SJCRH30 (cell line): Measurements from ENCODE around the gene LAMB3. TPM values are rescaled to one million over a fixed set of nuclear protein-coding genes. Genes with fewer than 3 reads are reported as not detected.

Source experiments
- DNase-seq, 2 experiments: peaks; one replicate each; pipeline ENCODE4 v3.0.0-alpha.2; 2015 to 2020
- H3K27ac ChIP-seq: fragments of 250-450 bp; sonication (Bioruptor Pico); 2 replicates; pipeline ENCODE4 v1.5.1; 2020; ENCODE audit warnings: mild to moderate bottlenecking, moderate library complexity
- H3K27me3 ChIP-seq: fragments of 250-450 bp; sonication (Bioruptor Pico); 2 replicates; pipeline ENCODE4 v1.5.1; 2020; ENCODE audit warnings: mild to moderate bottlenecking, moderate library complexity
- H3K36me3 ChIP-seq: fragments of 250-450 bp; sonication (Bioruptor Pico); 2 replicates; pipeline ENCODE4 v1.5.1; 2020; ENCODE audit warnings: mild to moderate bottlenecking, moderate library complexity
- H3K4me1 ChIP-seq: fragments of 250-450 bp; sonication (Bioruptor Pico); 2 replicates; pipeline ENCODE4 v1.5.1; 2020; ENCODE audit warnings: mild to moderate bottlenecking, moderate library complexity
- H3K4me3 ChIP-seq: fragments of 250-450 bp; sonication (Bioruptor Pico); 2 replicates; pipeline ENCODE4 v1.5.1; 2020; ENCODE audit warnings: mild to moderate bottlenecking, moderate library complexity
- H3K9me3 ChIP-seq: fragments of 250-450 bp; sonication (Bioruptor Pico); replicated peaks from 2 replicates; pipeline ENCODE4 v1.5.1; 2020; ENCODE audit warnings: mild to moderate bottlenecking, moderate library complexity
- total RNA-seq: library from RNA; depleted of rRNA; stranded (reverse); fragments of >200 nt; shearing (Covaris generic); gene quantifications from 2 replicates; pipeline ENCODE4 v1.2.3, GENCODE V29; 2014

Gene LAMB3
- total RNA-seq, 1 experiment from 2014 or later: 9.1 TPM

DNA sequence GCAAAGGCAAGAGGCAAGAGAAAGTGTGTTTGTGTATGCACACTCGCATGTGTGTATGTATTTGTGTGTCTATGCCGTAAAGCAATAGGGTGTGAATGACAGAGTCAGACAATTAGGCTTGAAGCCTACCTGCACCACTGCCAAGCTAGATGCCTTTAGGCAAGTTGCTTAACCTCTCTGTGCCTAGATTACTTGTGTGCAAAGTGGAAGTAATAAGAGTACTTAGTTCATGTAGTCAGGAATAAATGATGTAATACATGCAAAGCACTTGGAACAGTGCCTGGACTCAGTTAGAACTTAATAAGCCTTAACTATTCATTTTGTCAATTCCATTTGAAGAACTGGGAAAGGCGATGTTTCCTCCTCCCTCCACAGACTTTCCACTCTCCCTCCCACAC is 31.7 kb downstream of the LAMB3 start:
- Histone ChIP-seq H3K27ac (no peak overlapping the region), H3K9me3 (no peaks in the 10 kb centered on the region), H3K27me3 (no peaks in the 10 kb centered on the region), H3K4me3 (no peak overlapping the region), H3K36me3 (peaks cover 24% of the 10 kb centered on the region), H3K4me1 (peaks cover 13% of the 10 kb centered on the region)
- no peak for DNase-seq

DNA sequence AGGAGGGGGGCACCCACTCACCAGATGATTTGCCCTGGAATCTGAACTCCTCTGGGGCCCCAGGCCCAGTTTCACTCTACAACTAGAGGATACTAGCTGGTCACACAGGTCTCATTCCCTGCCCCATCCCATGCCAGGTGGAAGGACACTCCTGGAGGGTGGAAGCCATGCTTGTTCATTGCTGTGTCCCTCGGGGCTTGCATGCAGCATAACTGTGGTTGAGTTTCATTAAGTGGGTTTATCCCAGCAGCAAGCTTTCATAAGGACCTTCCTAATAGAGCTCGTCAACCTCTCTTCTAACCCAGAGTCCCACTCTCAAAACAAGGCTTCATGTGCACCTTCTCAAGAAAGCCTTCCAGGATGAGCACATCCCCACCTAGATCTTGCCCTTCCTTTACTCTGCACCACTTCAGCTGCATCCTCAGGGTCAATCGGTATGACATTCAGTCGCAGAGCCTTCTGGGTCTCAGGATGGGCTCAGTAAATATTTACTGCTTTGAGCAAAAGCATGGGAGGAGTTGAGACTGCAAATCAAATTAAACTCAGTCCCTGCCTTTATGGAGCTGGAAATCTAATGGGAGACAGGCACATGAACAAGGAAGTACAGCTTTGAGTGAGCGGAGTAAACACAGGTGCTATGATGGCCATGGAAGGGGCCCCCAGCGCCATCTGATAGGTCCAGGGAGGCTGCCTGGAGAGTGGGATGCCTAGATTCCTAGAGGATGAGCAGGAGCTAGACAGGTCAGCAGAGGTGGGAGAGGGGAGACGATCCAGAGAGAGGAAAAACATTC is 32.3 kb downstream of the LAMB3 start:
- DNase-seq: no peak
- no peaks in the 10 kb centered on the region for H3K27me3 ChIP-seq

DNA sequence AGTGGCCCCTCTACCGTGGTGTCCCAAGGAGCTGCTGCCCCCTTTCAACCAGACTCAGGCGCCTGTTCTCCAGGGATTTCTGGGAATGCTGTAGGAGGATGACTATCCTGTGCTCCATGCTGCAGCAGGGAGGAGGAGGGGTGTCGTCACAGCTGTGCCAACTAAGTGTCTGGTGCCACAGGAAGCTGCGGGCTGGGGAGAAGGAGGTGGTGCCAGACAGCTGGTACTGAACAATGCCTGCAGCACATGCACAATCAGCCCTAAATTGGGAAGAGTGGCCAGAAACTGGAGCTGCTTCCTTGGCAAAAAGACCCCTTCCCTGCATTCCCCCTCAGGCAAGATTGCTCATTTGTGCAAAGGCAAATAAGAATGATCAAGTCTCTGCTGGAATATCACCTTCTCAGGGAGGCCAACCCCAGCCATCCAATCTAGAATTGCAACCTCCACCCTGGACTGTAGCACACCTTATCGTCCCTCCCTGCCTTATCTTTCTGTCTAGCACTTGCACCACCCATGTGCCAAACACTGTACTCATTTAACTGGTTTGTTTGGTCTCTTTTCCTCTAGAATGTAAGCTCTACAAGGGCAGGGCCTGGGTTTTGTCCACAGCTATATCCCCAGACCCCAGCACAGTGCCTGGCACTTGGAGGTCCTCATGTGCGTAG is 33.3 kb downstream of the LAMB3 start:
- no peak for DNase-seq
- Histone ChIP-seq H3K4me1 (no peaks in the 10 kb centered on the region), H3K36me3 (peaks cover 31% of the 10 kb centered on the region), H3K9me3 (no peaks in the 10 kb centered on the region), H3K27me3 (no peaks in the 10 kb centered on the region), H3K27ac (no peak overlapping the region), H3K4me3 (no peak overlapping the region)

More for the DNA sequence above, 32.3 kb downstream of the LAMB3 start:
- Histone ChIP-seq H3K27ac (no peak overlapping the region), H3K9me3 (no peaks in the 10 kb centered on the region), H3K4me3 (no peak overlapping the region), H3K36me3 (peaks cover 28% of the 10 kb centered on the region), H3K4me1 (peaks cover 7% of the 10 kb centered on the region)

DNA sequence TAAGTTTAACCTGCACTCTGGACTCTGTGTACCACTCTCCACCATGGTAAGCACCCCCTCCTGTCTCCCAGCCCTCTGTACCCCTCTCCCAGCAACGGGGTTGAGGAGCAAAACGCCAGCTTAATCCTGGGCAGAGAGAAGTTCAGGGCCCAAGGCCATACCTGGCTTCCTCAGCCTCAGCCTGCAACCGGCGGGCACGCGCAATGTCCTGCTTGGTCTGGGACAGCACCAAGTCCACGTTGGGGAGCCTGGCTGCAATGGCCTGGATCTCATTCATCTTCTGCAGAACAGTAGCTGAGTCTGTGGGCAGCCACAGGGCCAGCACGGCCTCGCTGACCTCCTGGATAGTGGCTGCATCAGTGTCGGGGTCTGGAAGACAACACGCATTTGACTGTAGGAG is 33.9 kb downstream of the LAMB3 start:
- no peak for DNase-seq
- H3K9me3 ChIP-seq: no peaks in the 10 kb centered on the region
- H3K36me3 ChIP-seq: peaks cover 31% of the 10 kb centered on the region
- no peak overlapping the region for H3K4me3 ChIP-seq
- no peaks in the 10 kb centered on the region for H3K27me3 ChIP-seq
- no peaks in the 10 kb centered on the region for H3K4me1 ChIP-seq
- no peak overlapping the region for H3K27ac ChIP-seq

DNA sequence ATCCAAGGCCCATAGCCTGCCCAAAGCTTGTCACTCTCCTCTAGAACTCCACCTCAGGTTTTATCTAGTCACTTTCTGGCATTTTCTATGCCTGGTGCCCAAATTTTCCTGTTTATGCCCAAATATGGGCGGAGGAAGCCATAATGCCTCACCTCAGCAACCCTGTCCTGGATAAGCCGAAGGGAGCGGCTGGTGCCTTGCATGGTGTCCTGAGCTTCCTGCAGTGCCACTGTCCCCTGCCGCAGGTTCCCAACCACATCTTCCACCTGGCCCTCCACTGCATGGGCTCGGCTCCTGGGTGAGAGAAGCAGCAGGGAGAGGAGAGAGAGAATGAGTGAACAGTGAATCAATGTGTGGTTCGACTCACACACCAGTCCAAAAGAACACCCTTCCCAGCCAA is 34.5 kb downstream of the LAMB3 start:
- H3K27ac ChIP-seq: no peak overlapping the region
- H3K27me3 ChIP-seq: no peaks in the 10 kb centered on the region
- DNase-seq: no peak
- no peak overlapping the region for H3K4me3 ChIP-seq
- H3K4me1 ChIP-seq: no peaks in the 10 kb centered on the region
- H3K36me3 ChIP-seq: peaks cover 31% of the 10 kb centered on the region
- no peaks in the 10 kb centered on the region for H3K9me3 ChIP-seq

DNA sequence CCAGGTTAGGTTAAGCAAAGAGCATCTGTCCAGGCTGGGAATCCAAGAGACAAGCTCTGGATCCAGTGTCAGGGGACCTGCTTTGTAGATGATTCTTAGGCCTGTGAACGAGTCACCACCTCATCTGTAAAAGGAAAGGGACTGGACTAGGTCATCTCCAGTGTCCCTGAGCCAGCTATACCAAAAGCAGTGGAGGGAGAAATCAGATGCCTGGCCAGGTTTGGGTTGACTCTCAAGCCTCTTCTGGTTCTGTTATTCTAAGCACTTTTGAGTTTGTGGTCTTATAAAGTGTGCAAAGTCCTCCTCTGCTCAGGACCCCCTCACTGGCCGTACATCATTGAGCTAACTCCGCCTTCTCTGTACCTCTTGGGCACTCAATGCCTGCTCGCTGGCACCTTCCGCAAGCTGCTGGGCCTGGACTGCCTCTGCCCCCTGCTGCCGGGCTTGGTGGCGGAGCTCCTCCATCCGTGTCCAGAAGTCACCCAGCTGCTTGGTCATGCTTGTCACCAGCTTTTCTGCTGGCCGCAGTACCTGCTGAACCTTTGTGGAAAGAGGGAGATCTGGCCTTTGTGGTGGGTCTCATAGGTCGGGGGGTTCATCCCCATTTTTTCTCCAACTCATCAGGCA is 35.1 kb downstream of the LAMB3 start:
- Histone ChIP-seq H3K27ac (no peak overlapping the region), H3K36me3 (peaks cover 31% of the 10 kb centered on the region), H3K27me3 (no peaks in the 10 kb centered on the region), H3K4me3 (no peak overlapping the region), H3K9me3 (no peaks in the 10 kb centered on the region), H3K4me1 (no peaks in the 10 kb centered on the region)
- no peak for DNase-seq

DNA sequence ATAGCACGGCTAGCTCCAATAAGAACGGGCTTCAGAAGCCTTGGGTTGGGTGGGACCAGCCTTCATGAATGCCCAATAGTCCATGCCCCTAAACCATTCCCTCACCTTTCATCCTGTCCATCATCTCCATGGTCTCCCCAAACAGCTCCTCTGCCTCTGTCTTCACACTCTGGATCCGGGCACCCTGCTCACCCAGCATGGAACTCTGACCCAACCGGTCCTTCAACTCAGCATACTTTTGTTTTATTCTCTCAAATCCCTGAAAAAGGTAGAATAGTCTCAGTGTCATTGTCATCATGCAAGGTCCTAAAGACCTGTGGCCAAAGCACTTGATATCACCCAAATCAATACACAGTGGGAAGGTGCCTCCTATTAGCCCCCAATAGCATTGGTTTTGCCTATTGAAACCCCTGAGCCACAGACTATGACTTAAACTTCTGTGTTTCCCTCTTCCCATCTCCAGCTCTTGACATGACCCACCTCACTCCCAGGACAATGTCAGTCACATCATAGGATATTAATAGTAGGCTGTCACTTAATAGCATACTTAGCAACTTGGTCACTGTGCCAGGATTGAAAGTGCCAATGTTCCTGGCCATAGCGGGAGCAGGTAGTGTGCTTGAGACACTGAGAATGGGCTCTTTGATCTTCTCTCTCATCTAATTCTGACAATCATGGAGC is 35.7 kb downstream of the LAMB3 start:
- peaks cover 31% of the 10 kb centered on the region for H3K36me3 ChIP-seq
- DNase-seq: no peak
- H3K4me1 ChIP-seq: no peaks in the 10 kb centered on the region
- H3K9me3 ChIP-seq: no peaks in the 10 kb centered on the region
- H3K27me3 ChIP-seq: no peaks in the 10 kb centered on the region
- no peak overlapping the region for H3K27ac ChIP-seq
- H3K4me3 ChIP-seq: no peak overlapping the region

DNA sequence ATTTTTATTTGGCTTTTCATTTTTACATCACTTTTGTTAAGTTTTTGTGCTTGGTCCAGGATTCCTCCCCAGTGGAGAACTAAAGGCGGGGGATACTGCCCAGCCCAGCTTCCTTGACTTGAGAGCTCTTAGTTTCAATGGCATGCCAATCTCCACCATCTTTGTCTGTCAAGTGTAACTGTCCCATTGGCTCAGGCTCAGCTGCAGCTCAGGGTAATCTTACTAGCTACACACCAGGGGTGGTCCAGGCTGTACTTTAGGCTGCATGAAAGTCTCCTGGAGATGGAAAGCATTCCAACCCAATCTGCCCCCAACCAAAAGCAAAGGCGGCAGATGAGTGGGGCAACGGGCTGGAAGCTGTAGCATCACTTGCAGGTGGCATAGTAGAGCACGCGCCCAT is 37.3 kb downstream of the LAMB3 start:
- H3K27ac ChIP-seq: no peak overlapping the region

DNA sequence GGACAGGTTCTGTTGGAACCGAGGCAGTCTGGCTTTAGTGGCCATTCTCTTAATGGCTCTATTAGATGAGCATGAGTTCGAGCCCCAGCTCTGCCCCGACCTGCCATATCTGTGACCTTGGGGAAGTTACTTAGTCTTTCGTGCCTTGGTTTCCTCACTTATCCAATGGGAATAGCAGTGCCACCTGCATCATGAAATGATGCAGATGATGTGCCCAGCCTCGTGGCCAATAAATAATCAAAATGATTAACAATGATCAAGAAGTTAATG is 38.1 kb downstream of the LAMB3 start:
- Histone ChIP-seq H3K36me3 (peaks cover 23% of the 10 kb centered on the region), H3K9me3 (no peaks in the 10 kb centered on the region), H3K27ac (no peak overlapping the region), H3K27me3 (peaks cover 3% of the 10 kb centered on the region; the same call in 1 of the 2 replicates), H3K4me1 (no peaks in the 10 kb centered on the region), H3K4me3 (no peak overlapping the region)
- no peak for DNase-seq

More for the DNA sequence above, 37.3 kb downstream of the LAMB3 start:
- H3K9me3 ChIP-seq: no peaks in the 10 kb centered on the region
- peaks cover 3% of the 10 kb centered on the region; the same call in 1 of the 2 replicates for H3K27me3 ChIP-seq
- H3K4me1 ChIP-seq: no peaks in the 10 kb centered on the region
- H3K36me3 ChIP-seq: peaks cover 24% of the 10 kb centered on the region
- no peak overlapping the region for H3K4me3 ChIP-seq
- DNase-seq: no peak

DNA sequence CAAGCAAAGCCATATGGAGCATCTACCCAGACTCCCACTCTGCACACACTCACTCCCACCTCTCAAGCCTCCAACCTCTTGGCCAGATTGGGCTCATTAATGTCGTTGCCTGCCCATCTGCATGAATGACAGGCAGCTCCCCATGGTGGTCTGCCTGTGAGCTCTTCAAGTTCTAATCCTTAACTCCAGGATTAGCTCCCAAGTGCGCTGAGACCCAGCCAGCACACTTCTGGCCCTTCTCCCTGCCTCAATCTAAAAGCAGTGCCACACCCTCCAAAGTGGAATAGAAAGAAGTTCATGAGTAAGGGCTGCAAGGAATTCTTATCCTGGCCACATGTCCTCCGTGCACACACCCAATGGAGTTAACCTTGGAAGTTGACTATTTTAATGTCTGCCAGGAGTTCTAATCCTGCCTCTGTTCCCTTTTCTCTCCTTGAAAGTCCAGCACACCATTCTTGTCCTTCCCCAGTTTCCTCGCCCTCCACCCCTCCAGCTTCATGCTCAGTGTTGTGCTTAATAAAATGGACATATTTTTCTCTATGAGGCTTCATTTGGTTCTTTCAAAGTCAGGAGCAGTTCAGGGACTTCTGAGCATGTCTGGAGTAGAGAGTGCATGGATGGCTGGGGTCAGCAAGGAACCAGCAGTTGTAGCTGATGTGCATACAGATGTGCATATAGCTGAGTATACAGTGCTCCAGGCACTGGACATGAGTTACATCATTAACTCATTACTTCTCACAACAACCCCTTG is 38.6 kb downstream of the LAMB3 start:
- Histone ChIP-seq H3K9me3 (no peaks in the 10 kb centered on the region), H3K27me3 (peaks cover 3% of the 10 kb centered on the region; the same call in 1 of the 2 replicates), H3K36me3 (peaks cover 23% of the 10 kb centered on the region), H3K4me1 (no peaks in the 10 kb centered on the region), H3K27ac (no peak overlapping the region), H3K4me3 (no peak overlapping the region)
- DNase-seq: no peak

DNA sequence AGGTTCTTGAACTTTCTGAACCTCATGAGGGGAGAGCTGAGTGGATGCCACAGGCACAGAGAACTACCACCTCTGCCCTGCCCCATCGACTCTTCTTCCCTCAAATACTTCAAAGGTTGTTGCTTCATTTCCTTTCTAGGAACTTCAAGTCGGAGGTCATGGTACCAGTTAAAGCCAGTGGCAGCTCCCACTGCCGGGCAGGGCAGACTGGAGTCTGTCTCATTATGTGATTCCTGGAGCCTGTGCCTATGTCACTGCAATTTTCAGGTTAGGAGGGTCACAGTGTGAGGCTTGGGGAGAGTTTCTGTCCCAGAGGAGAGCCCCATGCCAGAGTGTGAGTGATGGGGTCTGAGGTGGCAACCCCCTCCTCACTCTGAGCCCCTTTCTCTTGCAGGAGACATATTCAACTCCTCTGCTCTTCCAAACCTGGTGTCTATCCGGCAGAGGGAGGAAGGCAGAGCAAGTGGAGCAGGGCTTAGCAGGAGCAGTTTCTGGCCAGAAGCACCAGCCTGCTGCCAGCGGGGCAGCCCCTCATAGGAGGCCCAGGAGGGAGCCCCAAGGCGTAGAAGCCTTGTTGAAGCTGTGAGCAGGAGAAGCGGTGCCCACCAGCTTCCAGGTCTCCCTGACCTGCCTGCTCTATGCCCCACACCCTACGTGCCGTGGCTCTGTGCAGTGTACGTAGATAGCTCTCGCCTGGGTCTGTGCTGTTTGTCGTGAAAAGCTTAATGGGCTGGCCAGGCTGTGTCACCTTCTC is 39.4 kb downstream of the LAMB3 start:
- DNase-seq: no peak
- Histone ChIP-seq H3K27ac (no peak overlapping the region), H3K4me3 (no peak overlapping the region), H3K4me1 (no peaks in the 10 kb centered on the region), H3K36me3 (peaks cover 23% of the 10 kb centered on the region), H3K9me3 (no peaks in the 10 kb centered on the region), H3K27me3 (peaks cover 3% of the 10 kb centered on the region; the same call in 1 of the 2 replicates)

DNA sequence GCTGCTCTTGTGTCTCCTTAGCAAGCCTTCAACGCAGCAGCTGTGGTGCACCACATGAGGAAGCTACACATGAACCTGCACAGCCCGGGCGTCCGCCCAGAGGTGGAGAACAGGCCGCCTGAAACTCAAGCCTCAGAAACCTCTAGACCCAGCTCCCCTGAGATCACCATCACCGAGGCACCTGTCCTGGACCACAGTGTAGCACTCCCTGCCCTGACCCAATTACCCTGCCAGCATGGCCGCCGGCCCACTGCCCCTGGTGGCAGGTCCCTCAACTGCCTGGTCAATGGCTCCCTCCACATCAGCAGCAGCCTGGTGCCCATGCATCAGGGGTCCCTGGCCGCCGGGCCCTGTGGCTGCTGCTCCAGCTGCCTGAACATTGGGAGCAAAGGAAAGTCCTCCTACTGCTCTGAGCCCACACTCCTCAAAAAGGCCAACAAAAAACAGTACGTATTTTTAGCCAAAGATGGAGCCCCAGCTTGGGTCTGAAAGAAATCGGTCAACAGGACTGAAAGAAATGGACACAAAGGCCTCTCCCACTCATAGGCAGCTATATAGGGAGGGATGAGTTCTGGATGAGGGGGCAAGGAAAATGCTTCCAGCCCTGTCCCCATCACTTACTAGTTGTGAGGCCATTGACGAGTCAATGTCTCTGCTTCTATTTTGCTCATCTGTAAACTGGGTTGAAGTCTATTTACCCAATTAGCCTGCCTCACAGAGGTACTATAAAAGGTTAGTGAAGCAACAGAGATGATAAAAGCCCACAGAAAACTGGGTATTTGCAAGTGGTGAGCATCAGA is 40.3 kb downstream of the LAMB3 start:
- DNase-seq: no peak
- Histone ChIP-seq H3K27ac (no peak overlapping the region), H3K27me3 (peaks cover 3% of the 10 kb centered on the region; the same call in 1 of the 2 replicates), H3K4me3 (no peak overlapping the region), H3K4me1 (no peaks in the 10 kb centered on the region), H3K9me3 (no peaks in the 10 kb centered on the region), H3K36me3 (peaks cover 17% of the 10 kb centered on the region)

DNA sequence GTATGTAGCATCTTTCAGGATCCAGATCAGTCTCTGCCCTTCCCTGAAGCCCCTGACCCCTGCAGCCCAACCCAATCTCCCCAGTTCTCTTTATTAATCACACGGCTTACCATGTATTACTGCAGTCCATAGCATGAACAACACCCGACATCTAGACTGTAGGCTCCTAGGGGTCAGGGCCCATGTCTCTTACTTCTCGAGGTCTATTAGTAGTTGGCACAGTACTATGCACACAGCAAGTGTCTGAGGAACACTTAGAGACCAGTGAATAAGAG is 41.7 kb downstream of the LAMB3 start:
- H3K27me3 ChIP-seq: peaks cover 3% of the 10 kb centered on the region; the same call in 1 of the 2 replicates
- H3K4me3 ChIP-seq: no peak overlapping the region
- no peak for DNase-seq
- no peak overlapping the region for H3K27ac ChIP-seq
- H3K9me3 ChIP-seq: no peaks in the 10 kb centered on the region
- H3K36me3 ChIP-seq: peaks cover 7% of the 10 kb centered on the region; the same call in 1 of the 2 replicates
- no peaks in the 10 kb centered on the region for H3K4me1 ChIP-seq
